ENCODE results near the gene LTK.
"Not testable (repeated sequence)": the region's sequence is repeated elsewhere in the genome, so short reads cannot be mapped to it uniquely, and the experiment has no call there.

Gene LTK

DNA sequence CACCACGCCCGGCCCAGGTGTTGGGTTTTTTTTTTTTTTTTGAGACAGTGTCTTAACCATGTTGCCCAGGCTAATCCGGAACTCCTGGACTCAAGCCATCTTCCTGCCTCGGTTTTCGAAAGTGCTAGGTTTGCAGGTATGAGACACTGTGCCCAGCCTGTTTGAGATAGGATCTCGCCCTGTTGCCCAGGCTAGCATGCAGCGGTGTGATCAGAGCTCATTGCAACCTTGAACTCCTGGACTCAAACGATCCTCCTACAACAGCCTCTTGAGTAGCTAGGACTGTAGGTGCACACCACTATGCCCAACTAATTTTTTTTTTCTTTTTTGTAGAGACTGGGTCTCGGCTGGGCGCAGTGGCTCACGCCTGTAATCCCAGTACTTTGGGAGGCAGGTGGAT, 40.2 kb downstream of the LTK start:
- DNase-seq, result no peak

- DNase-seq, result not testable (repeated sequence)
Measured at GRCh38 chr15:41469644-41470043, 44.0 kb downstream of the LTK start.

DNA sequence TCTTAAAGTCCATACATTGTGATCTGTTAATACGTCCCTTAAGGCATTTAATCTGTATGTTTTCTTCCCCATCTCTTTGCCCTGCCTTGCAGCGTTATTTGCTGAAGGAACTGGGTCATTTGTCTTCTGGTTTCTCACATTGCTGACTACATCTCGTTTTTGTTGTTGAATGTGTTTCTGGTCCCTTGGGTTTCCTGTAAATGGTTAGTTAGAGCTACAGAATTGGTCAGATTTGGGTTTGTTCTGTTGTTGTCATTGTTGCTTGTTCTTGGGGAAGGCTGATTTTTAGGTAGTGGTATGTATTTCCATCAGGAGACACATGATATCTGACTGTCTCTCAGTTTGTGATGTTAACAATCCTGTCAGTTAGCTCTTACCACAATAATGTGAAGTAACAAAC, 46.9 kb downstream of the LTK start:
- DNase-seq, result no peak

DNA sequence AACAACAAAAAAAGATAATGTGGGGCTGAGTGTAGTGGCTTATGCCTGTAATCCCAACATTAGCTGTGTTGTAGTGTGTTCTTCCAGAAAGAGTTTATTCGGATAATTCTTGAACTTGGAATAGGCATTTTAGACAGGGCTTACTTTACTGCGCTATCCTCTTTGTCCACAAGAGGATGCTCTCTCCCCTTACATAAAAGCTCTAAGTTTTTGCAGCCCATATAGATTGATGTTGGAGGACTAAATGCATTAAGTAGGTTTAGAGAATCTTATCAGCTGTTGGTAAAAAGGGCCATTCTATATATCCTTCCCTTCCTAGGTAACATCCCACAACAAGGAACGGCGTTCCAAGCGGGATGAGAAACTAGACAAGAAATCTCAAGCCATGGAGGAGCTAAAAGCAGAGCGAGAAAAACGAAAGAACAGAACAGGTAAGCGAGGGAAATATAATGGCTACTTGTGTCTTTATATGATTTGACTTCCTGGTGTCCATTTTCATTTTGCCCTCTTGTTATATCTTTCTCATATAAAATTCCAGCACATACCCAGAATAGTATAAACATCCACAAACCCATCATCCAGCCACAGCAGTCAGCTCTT, 47.7 kb downstream of the LTK start:
- DNase-seq, result peak in 2 of 5 donors; percentile 17 to 53

DNA sequence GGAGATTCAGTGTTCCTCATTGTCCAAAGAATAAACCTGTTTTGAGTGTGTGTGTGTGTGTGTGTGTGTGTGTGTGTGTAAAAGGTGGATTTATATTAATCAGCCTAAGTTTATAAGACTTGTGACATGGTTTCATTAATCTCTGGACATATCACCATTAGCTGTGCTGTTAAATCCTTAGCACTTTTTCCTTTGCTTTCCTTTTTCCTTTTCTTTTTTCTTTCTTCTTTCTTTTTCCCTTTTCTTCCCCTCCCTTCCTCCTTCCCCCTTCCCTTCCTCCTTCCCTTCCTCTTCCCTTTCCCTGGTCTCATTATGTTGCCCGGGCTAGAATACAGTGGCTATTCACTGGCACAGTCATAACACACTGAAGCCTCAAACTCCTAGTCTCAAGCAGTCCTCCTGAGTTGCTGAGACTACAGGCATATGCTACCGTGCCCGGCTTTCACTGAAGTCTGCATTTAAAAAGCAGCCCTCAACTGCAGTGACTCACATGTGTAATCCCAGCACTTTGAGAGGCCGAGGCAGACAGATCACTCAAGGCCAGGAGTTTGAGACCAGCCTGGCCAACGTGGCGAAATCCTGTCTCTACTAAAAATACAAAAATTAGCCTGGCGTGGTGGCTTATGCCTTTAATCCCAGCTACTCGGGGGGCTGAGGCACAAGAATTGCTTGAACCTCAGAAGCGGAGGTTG, 48.6 kb downstream of the LTK start:
- no peak for DNase-seq

GRCh38 chr15:41462084-41462795, 51.4 kb downstream of the LTK start:
- DNase-seq, result no peak

Data from T-helper 1 cell (primary cell).